ENCODE measurements around the gene KCNMA1. TPM values are rescaled to one million over a fixed set of nuclear protein-coding genes. Genes with fewer than 3 reads are reported as not detected.
A peak's percentile ranks its signal among the peaks of the same experiment; 100 is the strongest.

KCNMA1 gene
- total RNA-seq, 3 donors from 2014 or later = 45.4 to 312 (median 62.4) TPM

DNA sequence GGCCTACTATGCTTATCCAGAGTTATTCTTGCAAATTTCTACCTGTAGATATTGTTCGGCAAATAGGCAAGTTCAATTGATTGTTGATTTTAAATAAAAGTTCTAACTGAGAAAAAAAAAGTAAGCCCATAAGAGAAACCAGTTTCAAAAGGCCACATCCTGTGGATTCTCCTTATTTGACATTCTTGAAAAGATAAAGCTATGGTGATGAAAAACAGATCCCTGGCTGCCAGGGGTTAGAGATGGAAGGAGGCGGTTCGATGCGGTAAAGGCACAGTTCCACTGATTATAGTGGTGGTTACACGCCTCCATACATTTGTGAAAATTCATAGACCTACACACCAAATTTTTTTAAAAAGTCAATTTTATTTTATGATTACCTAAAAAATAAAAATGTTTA, 347.8 kb downstream of the KCNMA1 start:
- DNase-seq (no peak), ATAC-seq (no peak)
- intact Hi-C loops (cut with DNase I, micrococcal nuclease) = no loop called here
- no peaks in the 10 kb centered on the region for H3K36me3 ChIP-seq (ENCODE audit: low read depth)
- peaks cover 11% of the 10 kb centered on the region for H3K4me1 ChIP-seq (ENCODE audit: low read depth)
- no peaks in the 10 kb centered on the region for H3K9me3 ChIP-seq
- TF ChIP-seq, protein P1, sequence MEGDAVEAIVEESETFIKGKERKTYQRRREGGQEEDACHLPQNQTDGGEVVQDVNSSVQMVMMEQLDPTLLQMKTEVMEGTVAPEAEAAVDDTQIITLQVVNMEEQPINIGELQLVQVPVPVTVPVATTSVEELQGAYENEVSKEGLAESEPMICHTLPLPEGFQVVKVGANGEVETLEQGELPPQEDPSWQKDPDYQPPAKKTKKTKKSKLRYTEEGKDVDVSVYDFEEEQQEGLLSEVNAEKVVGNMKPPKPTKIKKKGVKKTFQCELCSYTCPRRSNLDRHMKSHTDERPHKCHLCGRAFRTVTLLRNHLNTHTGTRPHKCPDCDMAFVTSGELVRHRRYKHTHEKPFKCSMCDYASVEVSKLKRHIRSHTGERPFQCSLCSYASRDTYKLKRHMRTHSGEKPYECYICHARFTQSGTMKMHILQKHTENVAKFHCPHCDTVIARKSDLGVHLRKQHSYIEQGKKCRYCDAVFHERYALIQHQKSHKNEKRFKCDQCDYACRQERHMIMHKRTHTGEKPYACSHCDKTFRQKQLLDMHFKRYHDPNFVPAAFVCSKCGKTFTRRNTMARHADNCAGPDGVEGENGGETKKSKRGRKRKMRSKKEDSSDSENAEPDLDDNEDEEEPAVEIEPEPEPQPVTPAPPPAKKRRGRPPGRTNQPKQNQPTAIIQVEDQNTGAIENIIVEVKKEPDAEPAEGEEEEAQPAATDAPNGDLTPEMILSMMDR (IDR thresholded peaks at IDR 0.05) = no peak
- no peak overlapping the region for H3K4me3 ChIP-seq

DNA sequence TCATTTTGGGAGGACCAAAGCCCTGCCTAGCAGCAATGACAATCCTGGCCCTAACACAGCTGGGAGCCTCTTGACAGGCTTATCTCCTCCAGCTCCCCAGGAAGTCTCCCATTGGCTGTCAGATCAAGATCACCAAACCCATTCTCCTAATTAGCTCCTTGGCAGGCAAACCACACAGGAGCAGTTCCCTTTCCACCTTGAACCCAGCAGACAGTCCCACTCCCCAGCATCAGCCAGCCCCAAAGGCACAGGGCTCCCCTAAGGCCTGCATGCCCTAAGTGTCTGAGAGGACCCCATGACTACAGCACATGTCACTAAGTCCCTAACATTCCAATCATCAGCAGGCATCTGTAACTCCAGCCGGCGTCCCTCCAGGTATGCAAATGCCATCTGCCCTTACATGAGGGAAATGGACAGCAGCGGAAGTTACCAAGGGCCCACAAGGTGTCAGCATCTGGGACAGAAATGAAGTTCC, 348.5 kb downstream of the KCNMA1 start:
- H3K4me1 ChIP-seq (ENCODE audit: low read depth) = peaks cover 11% of the 10 kb centered on the region
- no peaks in the 10 kb centered on the region for H3K36me3 ChIP-seq (ENCODE audit: low read depth)
- H3K9me3 ChIP-seq = no peaks in the 10 kb centered on the region
- TF ChIP-seq, protein P1 (IDR thresholded peaks at IDR 0.05) = no peak
- DNase-seq (no peak), ATAC-seq (no peak)
- H3K4me3 ChIP-seq = no peak overlapping the region
- intact Hi-C loops (cut with DNase I, micrococcal nuclease) = no loop called here

DNA sequence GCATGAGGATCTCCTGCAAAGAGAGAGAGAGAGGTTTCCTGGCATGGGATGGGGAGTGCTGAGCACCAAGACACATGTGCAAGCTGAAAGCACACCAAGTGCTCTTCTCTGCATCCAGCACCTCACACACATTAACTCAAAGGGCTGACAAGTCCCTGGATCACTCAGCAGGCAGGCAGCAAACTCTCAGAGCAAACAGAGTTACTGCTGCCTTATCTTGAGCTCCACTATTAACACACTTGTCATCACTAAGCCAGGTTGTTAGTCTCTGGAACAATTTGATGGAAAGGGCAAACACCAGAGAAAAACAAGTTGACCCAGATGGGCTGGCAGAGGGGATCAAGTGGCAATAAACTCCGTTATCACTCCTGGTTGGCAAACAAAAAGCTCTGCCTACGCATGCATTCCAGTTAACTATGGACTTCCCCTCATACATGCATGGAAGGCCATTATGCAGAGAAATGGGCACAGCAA, 349.9 kb downstream of the KCNMA1 start:
- Histone ChIP-seq H3K4me3 (no peak overlapping the region), H3K9me3 (no peaks in the 10 kb centered on the region), H3K36me3 (ENCODE audit: low read depth) (no peaks in the 10 kb centered on the region), H3K4me1 (ENCODE audit: low read depth) (peaks cover 11% of the 10 kb centered on the region)
- intact Hi-C loops (cut with DNase I, micrococcal nuclease) = no loop called here
- TF ChIP-seq, protein P1 (IDR thresholded peaks at IDR 0.05) = no peak
- ATAC-seq = peak; percentile 87
- DNase-seq = peak in 1 of 3 donors; percentile 19

DNA sequence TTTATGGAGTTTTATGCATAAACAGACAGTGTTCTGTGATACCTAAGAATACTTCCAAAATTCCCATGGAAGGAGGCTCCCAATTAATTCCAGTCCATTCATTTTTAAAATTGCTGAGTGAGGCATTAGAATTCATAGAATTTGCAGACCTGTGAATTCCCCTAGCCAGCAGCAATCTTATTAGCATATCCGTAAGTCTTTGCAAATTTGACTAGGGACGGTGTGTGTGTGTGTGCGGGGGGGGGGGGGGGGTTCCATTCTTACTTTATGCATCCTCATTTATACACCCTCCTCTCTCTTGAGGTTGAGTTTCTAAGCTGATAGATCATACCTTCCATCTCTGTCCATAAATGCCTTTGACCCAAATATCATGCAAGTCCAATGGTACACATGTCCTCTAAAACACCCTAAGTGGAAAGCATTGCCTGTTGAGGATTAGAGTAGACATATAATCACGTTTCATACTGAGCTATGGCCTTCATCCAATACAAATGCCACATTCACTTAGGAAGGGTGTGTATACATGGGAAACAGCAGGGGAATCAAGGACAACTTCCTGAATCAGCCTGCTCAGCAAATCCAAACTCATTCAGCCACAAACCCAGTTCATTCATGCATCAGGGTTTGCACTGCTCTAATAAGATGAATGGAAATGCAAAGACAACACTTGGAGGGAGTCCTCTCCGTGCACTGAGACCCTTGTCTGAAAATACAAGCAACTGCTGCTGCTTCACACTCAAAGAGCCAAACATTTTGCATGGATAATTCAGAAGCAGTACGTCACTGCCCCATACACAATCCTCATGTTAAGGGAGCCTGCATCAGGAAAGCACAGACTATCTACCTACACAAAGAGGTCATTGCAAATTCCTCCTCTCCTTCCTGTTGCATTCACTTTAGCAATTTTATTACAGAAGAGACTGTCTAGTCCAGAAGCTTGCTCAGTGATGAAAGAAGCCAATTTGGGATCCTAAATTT, 350.8 kb downstream of the KCNMA1 start:
- Histone ChIP-seq H3K4me1 (ENCODE audit: low read depth) (peaks cover 11% of the 10 kb centered on the region), H3K4me3 (no peak overlapping the region), H3K9me3 (no peaks in the 10 kb centered on the region), H3K36me3 (ENCODE audit: low read depth) (no peaks in the 10 kb centered on the region)
- DNase-seq = no peak
- TF ChIP-seq, protein P1 (IDR thresholded peaks at IDR 0.05) = no peak
- ATAC-seq = no peak
- intact Hi-C loops (cut with DNase I, micrococcal nuclease) = no loop called here

DNA sequence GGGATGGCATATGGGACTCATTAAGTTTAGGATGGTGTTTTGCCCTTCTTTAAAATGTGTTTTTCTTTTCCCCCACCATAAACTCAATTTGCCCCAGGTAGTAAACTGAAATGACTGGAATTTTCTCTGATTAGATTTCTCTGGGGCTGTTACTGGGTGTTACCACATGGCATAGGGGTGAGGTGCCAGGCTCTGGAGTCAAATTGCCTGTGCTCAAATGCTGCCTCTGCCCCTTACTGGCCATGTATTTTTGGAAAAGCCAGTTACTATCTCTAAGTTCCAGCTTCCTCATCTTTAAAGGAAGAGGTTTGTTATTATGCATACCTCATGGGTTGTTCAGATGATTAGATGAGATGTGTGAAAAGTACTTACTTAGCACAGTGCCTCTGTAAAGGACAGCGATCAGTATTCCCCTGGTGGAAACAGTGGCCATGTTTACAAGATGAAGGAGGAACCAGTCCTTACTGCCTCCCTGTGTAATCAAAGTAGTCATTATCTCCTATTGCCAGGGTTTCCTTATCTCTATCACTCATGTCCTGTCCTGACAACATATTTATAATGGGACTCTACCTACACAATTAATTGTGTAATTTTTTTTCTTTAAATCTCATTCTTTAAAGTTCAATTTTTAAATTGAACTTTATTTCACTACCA, 352.0 kb downstream of the KCNMA1 start:
- Histone ChIP-seq H3K36me3 (ENCODE audit: low read depth) (no peaks in the 10 kb centered on the region), H3K4me1 (ENCODE audit: low read depth) (peaks cover 11% of the 10 kb centered on the region), H3K9me3 (no peaks in the 10 kb centered on the region), H3K4me3 (no peak overlapping the region)
- ATAC-seq = peak; percentile 19
- intact Hi-C loops (cut with DNase I, micrococcal nuclease) = no loop called here
- no peak for DNase-seq
- TF ChIP-seq, protein P1 (IDR thresholded peaks at IDR 0.05) = no peak
